Gastroesophageal sphincter (tissue), 3 donors: ENCODE results near the gene ZNF555.

ENCODE experiments used
- EP300 ChIP-seq: sonication (generic); formaldehyde crosslinking; IDR thresholded peaks from one replicate; pipeline ENCODE4 v1.6.1; 2017; ENCODE audit warnings: antibody characterized with exemption, mild to moderate bottlenecking
- POLR2A ChIP-seq, 2 donors: fragments of 450-650 bp; IDR thresholded peaks; one replicate each; pipeline ENCODE4 v1.6.1; 2017; ENCODE audit warnings: antibody characterized with exemption in 2 of 2, mild to moderate bottlenecking in 2 of 2, moderate library complexity in 1 of 2
- POLR2AphosphoS5 ChIP-seq: sonication (generic); formaldehyde crosslinking; IDR thresholded peaks from one replicate; pipeline ENCODE4 v1.6.1; 2017; ENCODE audit warnings: antibody characterized with exemption
- TF ChIP-seq, protein P1 (sequence below), 4 experiments: fragments of 200-600 bp in 2 of 4; fragments of 450-650 bp in 2 of 4; sonication (generic) in 1 of 4; IDR thresholded peaks; one replicate each; pipeline ENCODE4 v1.5.1; 2017 to 2019; ENCODE audit warnings: antibody characterized with exemption in 4 of 4, mild to moderate bottlenecking in 2 of 4, moderate library complexity in 2 of 4

DNA sequence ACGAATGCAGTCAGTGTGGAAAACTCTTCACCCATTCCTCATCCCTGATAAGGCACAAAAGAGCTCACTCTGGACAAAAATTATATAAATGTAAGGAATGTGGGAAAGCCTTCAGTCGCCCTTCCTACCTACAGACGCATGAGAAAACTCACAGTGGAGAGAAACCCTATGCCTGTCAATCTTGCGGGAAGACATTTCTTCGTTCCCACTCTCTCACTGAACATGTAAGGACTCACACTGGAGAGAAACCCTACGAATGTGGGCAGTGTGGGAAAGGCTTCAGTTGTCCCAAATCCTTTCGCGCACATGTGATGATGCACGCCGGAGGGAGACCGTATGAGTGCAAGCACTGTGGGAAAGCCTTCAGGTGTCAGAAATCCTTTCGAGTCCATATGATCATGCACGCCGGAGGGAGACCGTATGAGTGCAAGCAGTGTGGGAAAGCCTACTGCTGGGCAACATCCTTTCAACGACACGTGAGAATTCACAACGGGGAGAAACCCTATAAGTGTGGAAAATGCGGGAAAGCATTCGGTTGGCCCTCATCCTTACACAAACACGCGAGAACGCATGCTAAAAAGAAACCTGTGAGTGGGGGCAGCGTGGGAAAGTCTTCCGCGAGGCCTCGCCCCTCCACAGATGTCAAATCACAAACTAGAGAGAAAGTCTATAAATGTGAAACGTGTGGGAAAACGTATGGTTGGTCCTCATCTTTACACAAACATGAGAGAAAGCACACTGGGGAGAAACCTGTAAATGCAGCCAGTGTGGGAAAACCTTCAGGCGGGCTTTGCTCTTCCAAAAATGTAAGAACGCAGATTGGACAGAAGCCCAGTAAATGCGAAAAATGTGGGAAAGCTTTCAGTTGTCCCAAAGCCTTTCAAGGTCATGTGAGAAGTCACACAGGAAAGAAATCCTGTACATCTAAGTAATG lies 36.4 kb downstream of the ZNF555 start:
- TF ChIP-seq, protein P1, sequence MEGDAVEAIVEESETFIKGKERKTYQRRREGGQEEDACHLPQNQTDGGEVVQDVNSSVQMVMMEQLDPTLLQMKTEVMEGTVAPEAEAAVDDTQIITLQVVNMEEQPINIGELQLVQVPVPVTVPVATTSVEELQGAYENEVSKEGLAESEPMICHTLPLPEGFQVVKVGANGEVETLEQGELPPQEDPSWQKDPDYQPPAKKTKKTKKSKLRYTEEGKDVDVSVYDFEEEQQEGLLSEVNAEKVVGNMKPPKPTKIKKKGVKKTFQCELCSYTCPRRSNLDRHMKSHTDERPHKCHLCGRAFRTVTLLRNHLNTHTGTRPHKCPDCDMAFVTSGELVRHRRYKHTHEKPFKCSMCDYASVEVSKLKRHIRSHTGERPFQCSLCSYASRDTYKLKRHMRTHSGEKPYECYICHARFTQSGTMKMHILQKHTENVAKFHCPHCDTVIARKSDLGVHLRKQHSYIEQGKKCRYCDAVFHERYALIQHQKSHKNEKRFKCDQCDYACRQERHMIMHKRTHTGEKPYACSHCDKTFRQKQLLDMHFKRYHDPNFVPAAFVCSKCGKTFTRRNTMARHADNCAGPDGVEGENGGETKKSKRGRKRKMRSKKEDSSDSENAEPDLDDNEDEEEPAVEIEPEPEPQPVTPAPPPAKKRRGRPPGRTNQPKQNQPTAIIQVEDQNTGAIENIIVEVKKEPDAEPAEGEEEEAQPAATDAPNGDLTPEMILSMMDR (IDR thresholded peaks at IDR 0.05), result no peak
- TF ChIP-seq POLR2A (IDR thresholded peaks at IDR 0.05), result no peak
- TF ChIP-seq EP300, result no peak
- no peak for TF ChIP-seq POLR2AphosphoS5
